ENCODE data around the gene ZNF708.
"Not testable (repeated sequence)": the region's sequence is repeated elsewhere in the genome, so short reads cannot be mapped to it uniquely, and the experiment has no call there.

Gene ZNF708

DNA sequence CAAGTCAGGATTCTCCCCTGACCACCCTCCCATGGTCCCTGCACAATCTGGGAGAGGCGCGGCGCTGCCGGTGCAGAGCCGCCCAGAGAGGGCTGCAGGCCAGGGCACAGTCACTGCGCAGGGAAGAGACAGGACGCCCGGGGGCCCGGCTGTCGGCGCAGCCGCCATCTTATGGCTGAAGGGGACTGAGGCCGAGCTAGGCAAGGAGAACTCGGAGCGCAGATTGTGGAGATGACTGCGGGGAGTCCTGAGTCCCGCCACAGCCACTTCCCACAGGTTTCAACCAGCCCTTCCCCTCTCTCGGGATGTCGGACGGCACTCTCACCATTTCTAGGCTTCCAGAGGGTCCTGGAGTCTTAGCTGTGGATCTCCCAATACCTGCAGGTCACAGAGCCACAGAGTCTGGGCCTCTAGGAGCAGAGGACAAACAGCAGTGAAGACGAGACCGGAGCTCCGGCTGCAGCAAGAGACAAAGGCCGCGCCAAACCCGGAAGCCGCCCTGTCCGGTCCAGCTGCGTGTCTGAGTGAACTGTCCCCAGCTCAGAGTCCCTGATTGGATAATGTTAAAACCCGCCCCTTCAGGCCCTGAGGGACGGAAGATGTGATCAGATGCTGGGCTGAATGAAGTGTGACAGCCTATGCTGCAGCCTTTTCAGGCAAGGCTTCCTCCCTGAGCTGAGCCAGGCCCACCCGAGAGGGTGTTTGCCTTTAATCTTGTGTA is at the start of gene ZNF708:
ZNF708 (minus strand) TSS at position 526 of the 721 bp plus-strand sequence; CDS start at position 328, 198 bp downstream.
- DNase-seq = peak; percentile 88 to 93

DNA sequence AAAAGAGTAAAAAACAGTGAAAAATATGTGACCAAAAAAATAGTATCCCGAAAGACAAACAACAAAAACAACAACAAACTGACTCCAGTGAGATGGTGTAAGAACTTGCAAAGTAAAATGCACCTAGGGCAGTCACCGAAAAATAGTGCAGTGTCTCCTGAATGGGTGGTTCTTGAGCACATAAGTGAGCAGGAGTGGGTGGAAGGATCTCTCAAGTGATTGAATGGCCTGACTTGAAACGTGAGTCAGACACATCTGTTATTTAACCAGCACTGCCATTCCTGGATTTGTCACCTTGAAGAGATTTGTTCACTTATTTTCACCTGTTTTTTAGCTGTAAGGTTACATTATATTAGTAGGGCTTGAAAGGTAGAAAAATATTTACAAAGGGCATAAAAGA is 33.1 kb upstream of the ZNF708 start:
- DNase-seq = no peak

GRCh38 chr19:21358768-21359451 is 29.7 kb upstream of the ZNF708 start, which contains the start of gene ZNF738:
Gene ZNF738, plus strand, starts transcription at chr19:21359000. Its CDS starts 141 bp downstream, at chr19:21359141.
- peak; percentile 92 to 93 for DNase-seq

DNA sequence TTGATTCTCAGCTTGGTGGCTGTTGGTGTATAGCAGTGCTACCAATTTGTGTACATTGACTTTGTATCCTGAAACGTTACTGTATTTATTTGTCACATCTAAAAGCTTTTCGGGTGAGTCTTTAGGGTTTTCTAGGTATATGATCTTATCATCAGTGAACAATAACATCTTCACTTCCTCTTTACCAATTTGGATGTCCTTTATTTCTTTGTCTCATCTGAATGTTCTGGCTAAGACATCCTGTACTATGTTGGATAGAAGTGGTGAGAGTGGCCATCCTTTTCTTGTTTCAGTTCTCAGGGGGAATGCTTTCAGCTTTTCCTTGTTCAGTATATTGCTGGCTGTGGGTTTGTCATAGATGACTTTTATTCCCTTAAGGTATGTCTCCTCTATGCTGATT is 23.6 kb upstream of the ZNF708 start:
- no peak for DNase-seq

GRCh38 chr19:21344841-21345240 is 15.6 kb upstream of the ZNF708 start:
- DNase-seq = not testable (repeated sequence)

GRCh38 chr19:21335721-21336120 is 6.5 kb upstream of the ZNF708 start:
- no peak for DNase-seq

GRCh38 chr19:21328406-21328805 is 804 bp downstream of the ZNF708 start:
- peak in 1 of 2 donors; percentile 12 for DNase-seq

GRCh38 chr19:21326169-21326568 is 3.0 kb downstream of the ZNF708 start:
- no peak for DNase-seq

DNA sequence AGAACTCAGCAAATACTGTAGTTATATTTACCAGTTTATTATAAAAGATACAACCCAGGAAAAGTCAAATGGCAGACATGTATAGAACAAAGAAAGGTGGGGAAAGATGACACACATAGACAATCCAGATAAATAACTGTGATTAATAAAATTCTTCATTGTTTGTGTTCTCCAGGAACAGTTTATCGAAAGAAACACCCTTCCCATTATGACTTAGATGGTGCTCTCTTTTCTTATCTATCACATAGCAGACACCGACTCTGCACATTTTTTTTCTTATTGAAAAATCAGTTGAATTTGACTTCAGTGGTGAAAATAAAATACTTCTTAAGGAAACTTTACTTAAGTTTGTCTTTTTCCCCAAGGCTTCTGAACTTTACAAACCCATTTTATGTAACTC is 6.2 kb downstream of the ZNF708 start:
- no peak for DNase-seq

DNA sequence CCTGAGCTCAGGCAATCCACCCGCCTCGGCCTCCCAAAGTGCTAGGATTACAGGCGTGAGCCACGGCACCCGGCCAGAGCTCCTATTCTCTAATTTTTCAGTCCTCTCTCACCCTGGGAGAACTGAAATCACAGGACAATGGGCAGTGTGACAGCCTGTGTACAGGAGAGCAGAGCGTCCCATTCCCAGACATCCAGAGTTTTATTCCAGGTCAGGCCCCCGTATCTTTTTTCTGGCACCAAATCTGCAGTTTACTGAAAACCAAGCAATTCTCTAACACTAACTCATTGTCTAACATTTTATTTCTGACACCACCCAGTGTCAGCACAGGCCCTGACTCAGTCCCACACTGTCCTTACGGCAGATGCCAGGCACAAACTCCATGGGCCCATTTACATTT is 6.7 kb downstream of the ZNF708 start:
- DNase-seq = no peak

- DNase-seq = no peak
Measured at GRCh38 chr19:21321996-21322395, 7.2 kb downstream of the ZNF708 start.

DNA sequence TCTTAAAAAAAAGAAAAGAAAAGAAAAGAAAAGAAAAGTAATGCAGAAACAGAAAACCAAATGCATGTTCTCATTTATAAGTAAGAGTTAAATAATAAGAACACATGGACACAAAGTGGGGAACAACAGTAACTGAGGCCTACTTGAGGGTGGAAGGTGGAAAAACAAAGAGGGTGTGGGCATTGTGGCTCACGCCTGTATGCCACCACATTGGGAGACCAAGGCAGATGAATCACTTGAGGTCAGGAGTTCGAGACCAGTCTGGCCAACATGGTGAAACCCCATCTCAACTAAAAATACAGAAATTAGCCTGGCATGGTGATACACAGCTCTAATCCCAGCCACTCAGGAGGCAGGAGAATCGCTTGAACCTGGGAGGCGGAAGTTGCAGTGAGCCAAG is 8.1 kb downstream of the ZNF708 start:
- DNase-seq = no peak

GRCh38 chr19:21317821-21318220 is 11.4 kb downstream of the ZNF708 start:
- no peak for DNase-seq

DNA sequence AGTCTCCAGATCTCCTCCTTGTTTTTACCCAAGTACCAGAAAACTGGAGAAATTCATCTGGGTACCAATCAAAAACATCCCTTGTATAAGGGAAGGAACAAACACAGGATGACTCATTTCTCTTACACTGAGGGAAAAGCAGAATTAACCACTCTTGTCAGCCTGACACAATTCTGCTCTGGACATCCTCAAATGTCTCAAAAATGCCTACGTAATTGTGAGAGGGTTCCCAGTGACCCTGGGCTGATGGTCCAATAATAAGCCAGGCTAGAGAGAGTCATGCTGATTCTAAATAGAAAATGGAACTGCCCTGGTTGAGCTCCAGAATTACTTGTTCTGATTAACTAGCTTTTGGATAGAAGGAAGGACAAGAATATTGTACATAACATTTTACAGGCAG is 14.5 kb downstream of the ZNF708 start:
- DNase-seq = peak; percentile 66 to 80

GRCh38 chr19:21312807-21313206 is 16.4 kb downstream of the ZNF708 start:
- DNase-seq = not testable (repeated sequence)

DNA sequence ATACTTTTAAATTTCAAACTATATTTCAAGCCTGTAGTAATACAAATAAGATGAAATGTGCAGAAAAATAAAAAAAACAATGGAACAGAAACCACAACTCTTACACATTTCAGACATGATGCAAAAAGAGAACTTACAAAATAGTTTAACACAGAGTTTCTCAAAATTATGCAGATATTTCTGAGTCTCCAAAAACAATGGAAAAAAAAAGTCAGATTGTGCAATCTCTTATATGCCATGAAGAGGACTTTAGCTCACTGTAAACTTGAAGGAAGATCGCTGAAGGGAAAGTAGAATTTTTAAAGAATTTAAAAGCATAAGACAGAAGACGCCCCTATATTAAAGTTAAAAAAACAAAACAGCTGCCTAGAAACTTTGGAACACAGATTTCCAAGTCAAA is 20.4 kb downstream of the ZNF708 start:
- peak; percentile 57 to 72 for DNase-seq

DNA sequence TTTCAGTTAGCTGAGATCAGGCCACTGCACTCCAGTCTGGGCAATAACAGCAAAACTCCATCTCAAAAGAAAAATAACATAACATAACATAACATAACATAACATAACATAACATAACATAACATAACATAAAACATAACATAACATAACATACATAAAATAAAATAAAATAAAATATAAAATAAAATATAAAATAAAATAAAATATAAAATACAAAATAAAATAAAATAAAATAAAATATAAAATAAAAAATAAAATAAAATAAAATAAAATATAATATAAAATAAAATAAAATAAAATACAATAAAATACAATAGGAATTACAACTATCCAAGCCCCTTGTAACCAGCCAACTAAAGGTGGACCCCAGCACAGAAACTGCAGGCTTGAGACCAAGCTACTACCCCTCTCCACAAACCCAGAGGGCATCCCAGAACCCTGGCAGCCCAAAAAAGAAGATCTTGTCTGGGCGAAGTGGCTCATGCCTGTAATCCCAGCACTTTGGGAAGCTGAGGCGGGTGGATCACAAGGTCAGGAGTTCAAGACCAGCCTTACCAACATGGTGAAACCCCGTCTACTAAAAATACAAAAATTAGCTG is 22.2 kb downstream of the ZNF708 start:
- DNase-seq = not testable (repeated sequence)

DNA sequence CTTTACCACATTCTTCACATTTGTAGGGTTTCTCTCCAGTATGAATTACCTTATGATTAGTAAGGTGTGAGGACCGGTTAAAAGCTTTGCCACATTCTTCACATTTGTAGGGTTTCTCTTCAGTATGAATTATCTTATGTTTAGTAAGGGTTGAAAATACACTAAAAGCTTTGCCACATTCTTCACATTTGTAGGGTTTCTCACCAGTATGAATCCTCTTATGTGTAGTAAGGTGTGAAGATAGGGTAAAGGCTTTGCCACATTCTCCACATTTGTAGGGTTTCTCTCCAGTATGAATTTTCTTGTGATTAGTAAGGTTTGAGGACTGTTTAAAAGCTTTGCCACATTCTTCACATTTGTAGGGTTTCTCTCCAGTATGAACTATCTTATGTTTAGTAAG is 35.4 kb downstream of the ZNF708 start:
- DNase-seq = not testable (repeated sequence)

DNA sequence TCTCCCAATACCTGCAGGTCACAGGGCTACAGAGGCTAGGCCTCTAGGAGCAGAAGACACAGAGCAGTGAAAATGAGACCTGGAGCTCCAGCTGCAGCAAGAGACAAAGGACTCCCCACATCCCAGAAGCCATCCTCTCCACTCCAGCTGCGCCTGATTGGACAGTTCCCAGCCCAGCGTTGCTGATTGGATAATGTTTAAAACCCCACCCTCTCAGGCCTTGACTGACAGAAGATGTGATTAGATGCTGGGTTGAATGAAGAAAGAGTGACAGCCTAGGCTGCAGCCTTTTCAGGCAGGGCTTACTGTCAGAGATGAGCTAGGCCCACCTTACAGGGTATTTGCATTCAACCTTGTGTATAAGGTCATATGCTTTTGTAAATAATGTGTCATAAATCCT is 59.4 kb downstream of the ZNF708 start:
- DNase-seq = no peak

DNA sequence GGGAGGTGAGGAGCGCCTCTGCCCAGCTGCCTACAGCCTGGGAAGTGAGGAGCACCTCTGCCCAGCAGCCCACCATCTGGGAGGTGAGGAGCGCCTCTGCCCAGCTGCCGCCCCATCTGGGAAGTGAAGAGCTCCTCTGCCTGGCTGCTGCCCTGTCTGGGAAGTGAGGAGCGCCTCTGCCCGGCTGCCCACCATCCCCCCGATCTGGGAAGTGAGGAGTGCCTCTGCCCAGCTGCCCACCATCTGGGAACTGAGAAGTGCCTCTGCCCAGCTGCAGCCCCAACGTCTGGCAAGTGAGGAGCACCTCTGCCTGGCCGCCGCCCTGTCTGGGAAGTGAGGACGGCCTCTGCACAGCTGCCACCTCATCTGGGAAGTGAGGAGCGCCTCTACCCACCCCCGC is 64.3 kb downstream of the ZNF708 start:
- DNase-seq = no peak

DNA sequence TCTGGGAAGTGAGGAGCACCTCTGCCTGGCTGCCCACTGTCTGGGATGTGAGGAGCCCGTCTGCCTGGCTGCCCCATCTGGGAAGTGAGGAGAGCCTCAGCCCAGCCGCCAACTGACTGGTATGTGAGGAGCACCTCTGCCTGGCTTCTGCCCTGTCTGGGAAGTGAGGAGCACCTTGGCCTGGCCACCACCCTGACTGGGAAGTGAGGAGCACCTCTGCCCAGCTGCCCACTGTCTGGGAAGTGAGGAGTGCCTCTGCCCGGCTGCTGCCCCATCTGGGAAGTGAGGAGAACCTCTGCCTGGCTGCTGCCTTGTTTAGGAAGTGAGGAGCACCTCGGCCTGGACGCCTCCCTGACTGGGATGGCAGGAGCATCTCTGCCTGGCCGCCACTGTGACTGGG is 64.8 kb downstream of the ZNF708 start:
- DNase-seq = no peak

- not testable (repeated sequence) for DNase-seq
Measured at GRCh38 chr19:21260848-21261381, 68.3 kb downstream of the ZNF708 start.

- DNase-seq = no peak
Measured at GRCh38 chr19:21260164-21260847, 68.9 kb downstream of the ZNF708 start.
